HepG2 (cell line): Measurements from ENCODE around the gene NFAT5. TPM values are rescaled to one million over a fixed set of nuclear protein-coding genes. Genes with fewer than 3 reads are reported as not detected.
A peak's percentile ranks its signal among the peaks of the same experiment; 100 is the strongest.

ENCODE experiments used
- CBX2 ChIP-seq, 2 experiments: fragments of 200-600 bp in 1 of 2; sonication (generic); formaldehyde crosslinking in 1 of 2; IDR thresholded peaks; 2 replicates each; pipeline versions ENCODE4 v1.7.0 to v1.8.1; 2018 to 2022; ENCODE audit warnings: low read depth in 2 of 2, low read length in 1 of 2, mild to moderate bottlenecking in 1 of 2, missing genetic modification reagents in 1 of 2
- CENPT ChIP-seq: sonication (generic); formaldehyde crosslinking; IDR thresholded peaks from 2 replicates; pipeline ENCODE4 v1.8.0; 2022; ENCODE audit warnings: low read depth, mild to moderate bottlenecking, moderate library complexity, missing genetic modification reagents
- GATAD2A ChIP-seq: IDR thresholded peaks from 2 replicates; pipeline ENCODE4 v1.6.1; 2016
- GFI1 ChIP-seq: sonication (generic); formaldehyde crosslinking; IDR thresholded peaks from 2 replicates; pipeline ENCODE4 v1.5.0; 2020; ENCODE audit warnings: missing genetic modification reagents, mild to moderate bottlenecking, borderline replicate concordance
- HNRNPK ChIP-seq: fragments of 200-400 bp; formaldehyde crosslinking; IDR thresholded peaks from 2 replicates; pipeline ENCODE4 v1.6.1; 2018; ENCODE audit warnings: low read length, low read depth, moderate library complexity, mild to moderate bottlenecking; ENCODE audit not compliant: poor library complexity, severe bottlenecking
- HOXA5 ChIP-seq: sonication (generic); formaldehyde crosslinking; IDR thresholded peaks from 2 replicates; pipeline ENCODE4 v1.4.0; 2020; ENCODE audit warnings: missing genetic modification reagents
- KAT8 ChIP-seq: IDR thresholded peaks from 2 replicates; pipeline ENCODE4 v1.6.1; 2016; ENCODE audit warnings: missing genetic modification reagents, missing compliant biosample characterization
- NKX3-1 ChIP-seq: sonication (generic); formaldehyde crosslinking; IDR thresholded peaks from 2 replicates; pipeline ENCODE4 v1.5.0; 2020; ENCODE audit warnings: missing genetic modification reagents
- PHF21A ChIP-seq: sonication (generic); formaldehyde crosslinking; IDR thresholded peaks from 2 replicates; pipeline ENCODE4 v1.5.0; 2020; ENCODE audit warnings: mild to moderate bottlenecking, missing genetic modification reagents
- PLRG1 ChIP-seq: fragments of 450-650 bp; conservative IDR thresholded peaks from 2 replicates; pipeline ENCODE4 v1.6.1; 2016
- POLR2G ChIP-seq: fragments of 200-400 bp; formaldehyde crosslinking; IDR thresholded peaks from 2 replicates; pipeline ENCODE4 v1.6.1; 2018; ENCODE audit warnings: mild to moderate bottlenecking, low read depth, low read length, moderate library complexity
- RBFOX2 ChIP-seq: fragments of 200-400 bp; formaldehyde crosslinking; IDR thresholded peaks from 2 replicates; pipeline ENCODE4 v1.6.1; 2017; ENCODE audit warnings: low read depth, mild to moderate bottlenecking, low read length
- RERE ChIP-seq: IDR thresholded peaks from 2 replicates; pipeline ENCODE4 v1.6.1; 2016; ENCODE audit warnings: low read depth, missing genetic modification reagents, missing compliant biosample characterization
- RXRB ChIP-seq: IDR thresholded peaks from 2 replicates; pipeline ENCODE4 v1.6.1; 2016; ENCODE audit warnings: borderline replicate concordance, missing genetic modification reagents, missing compliant biosample characterization
- SMC3 ChIP-seq: IDR thresholded peaks from 2 replicates; pipeline ENCODE4 v1.6.1; 2011; ENCODE audit warnings: low read length, improper control_type of control experiment
- SP4 ChIP-seq: sonication (generic); formaldehyde crosslinking; IDR thresholded peaks from 2 replicates; pipeline ENCODE4 v1.8.1; 2023; ENCODE audit warnings: mild to moderate bottlenecking, missing genetic modification reagents
- STAG1 ChIP-seq: sonication (generic); formaldehyde crosslinking; IDR thresholded peaks from 2 replicates; pipeline ENCODE4 v1.4.0; 2020; ENCODE audit warnings: missing genetic modification reagents
- TEAD3 ChIP-seq: optimal IDR thresholded peaks from 2 replicates; pipeline ENCODE3; 2016; ENCODE audit warnings: borderline replicate concordance
- THAP11 ChIP-seq: IDR thresholded peaks from 2 replicates; pipeline ENCODE4 v1.6.1; 2016; ENCODE audit warnings: missing biosample characterization, missing genetic modification reagents
- ZMYM2 ChIP-seq: sonication (generic); formaldehyde crosslinking; IDR thresholded peaks from 2 replicates; pipeline ENCODE4 v1.8.0; 2022; ENCODE audit warnings: mild to moderate bottlenecking, missing genetic modification reagents
- ZNF256 ChIP-seq: sonication (generic); formaldehyde crosslinking; conservative IDR thresholded peaks from 2 replicates; pipeline ENCODE4 v1.4.0; 2020; ENCODE audit warnings: missing genetic modification reagents
- ZNF350 ChIP-seq: sonication (generic); formaldehyde crosslinking; IDR thresholded peaks from 2 replicates; pipeline ENCODE4 v1.4.0; 2020; ENCODE audit warnings: mild to moderate bottlenecking, low read depth, missing genetic modification reagents, borderline replicate concordance
- ZNF512B ChIP-seq: sonication (generic); formaldehyde crosslinking; IDR thresholded peaks from 2 replicates; pipeline ENCODE4 v1.5.1; 2020; ENCODE audit warnings: missing genetic modification reagents, mild to moderate bottlenecking, borderline replicate concordance
- ZNF75D ChIP-seq: sonication (generic); formaldehyde crosslinking; IDR thresholded peaks from 2 replicates; pipeline ENCODE4 v1.8.1; 2023; ENCODE audit warnings: missing genetic modification reagents, mild to moderate bottlenecking, borderline replicate concordance
- polyA plus RNA-seq, 8 experiments: library from polyadenylated mRNA; depleted of rRNA in 3 of 8; stranded (reverse) in 7 of 8; unstranded in 1 of 8; fragments of >200 nt; fragmentation: Illumina TruSeq in 4 of 8; extraction: Trizol in 4 of 8; gene quantifications; 2 replicates each; pipeline versions ENCODE4 v1.2.1 to v1.2.3, GENCODE V29; 2011 to 2016; ENCODE audit warnings: low read depth in 4 of 8, missing spikeins in 1 of 8, mixed read lengths in 1 of 8; ENCODE audit not compliant: insufficient read depth in 1 of 8
- total RNA-seq, 5 experiments: library from RNA; depleted of rRNA; stranded (reverse); fragments of >200 nt; fragmentation: Illumina TruSeq; extraction: Trizol; gene quantifications; 2 replicates each; pipeline ENCODE4 v1.2.3, GENCODE V29; 2016; ENCODE audit warnings: low read depth in 1 of 5

The NFAT5 gene
- total and polyA plus RNA-seq, 2 of the 13 experiments (the other 11 are each of a cell fraction or from before 2014, with no cell fraction given): 20.5 to 54.3 TPM

- TF ChIP-seq RERE (CRISPR knock-in tag) (no peak), TEAD3 (CRISPR knock-in tag) (peak; percentile 4), ZMYM2 (no peak), NKX3-1 (CRISPR knock-in tag) (0 out of 2 replicates have a peak, but pooled peaks have one; percentile 36), STAG1 (peak; percentile 91), SMC3 (peak; percentile 89), THAP11 (peak; percentile 13; the same call in 1 of the 2 replicates), PHF21A (CRISPR knock-in tag) (no peak), PLRG1 (no peak), HOXA5 (CRISPR knock-in tag) (0 out of 2 replicates have a peak, but pooled peaks have one; percentile 15), ZNF350 (CRISPR knock-in tag) (no peak), HNRNPK (no peak), RBFOX2 (peak; percentile 10; the same call in 1 of the 2 replicates), SP4 (no peak), ZNF512B (no peak), ZNF75D (CRISPR knock-in tag) (no peak), KAT8 (0 out of 2 replicates have a peak, but pooled peaks have one; percentile 50), POLR2G (0 out of 2 replicates have a peak, but pooled peaks have one; percentile 9), GATAD2A (0 out of 2 replicates have a peak, but pooled peaks have one; percentile 23), CBX2 (IDR thresholded peaks at IDR 0.05; ENCODE audit: low read depth, low read length) (no peak), CBX2 (CRISPR knock-in tag; IDR thresholded peaks at IDR 0.05; ENCODE audit: low read depth) (no peak), RXRB (peak; percentile 67; the same call in 1 of the 2 replicates), ZNF256 (CRISPR knock-in tag) (no peak), GFI1 (peak; percentile 59), CENPT (CRISPR knock-in tag) (no peak)
Observed at GRCh38 chr16:69709456-69710084, 143.8 kb downstream of the NFAT5 start (continued).
